ENCODE measurements around the gene PCBP3.
A peak's percentile ranks its signal among the peaks of the same experiment; 100 is the strongest.

The PCBP3 gene

GRCh38 chr21:45867671-45868081 is 224.2 kb downstream of the PCBP3 start:
- no peak for DNase-seq

GRCh38 chr21:45868086-45868485 is 224.6 kb downstream of the PCBP3 start:
- DNase-seq, result no peak

GRCh38 chr21:45868488-45868887 is 225.0 kb downstream of the PCBP3 start:
- DNase-seq, result no peak

- no peak for DNase-seq
Measured at GRCh38 chr21:45869121-45870007, 225.8 kb downstream of the PCBP3 start.

GRCh38 chr21:45870421-45870820 is 226.9 kb downstream of the PCBP3 start:
- DNase-seq, result no peak

- DNase-seq, result no peak
Measured at GRCh38 chr21:45870851-45871615, 227.5 kb downstream of the PCBP3 start.

GRCh38 chr21:45871616-45872236 is 228.2 kb downstream of the PCBP3 start:
- no peak for DNase-seq

GRCh38 chr21:45872471-45872870 is 228.9 kb downstream of the PCBP3 start:
- DNase-seq, result no peak

GRCh38 chr21:45872902-45873301 is 229.4 kb downstream of the PCBP3 start:
- DNase-seq, result no peak

GRCh38 chr21:45873418-45873817 is 229.9 kb downstream of the PCBP3 start:
- no peak for DNase-seq

GRCh38 chr21:45873866-45874265 is 230.3 kb downstream of the PCBP3 start:
- no peak for DNase-seq

GRCh38 chr21:45874716-45875415 is 231.3 kb downstream of the PCBP3 start:
- peak; percentile 76 for DNase-seq

- no peak for DNase-seq
Measured at GRCh38 chr21:45875416-45875760, 231.9 kb downstream of the PCBP3 start.

GRCh38 chr21:45875881-45876280 is 232.4 kb downstream of the PCBP3 start:
- no peak for DNase-seq

- no peak for DNase-seq
Measured at GRCh38 chr21:45876381-45877170, 233.1 kb downstream of the PCBP3 start.

- no peak for DNase-seq
Measured at GRCh38 chr21:45877171-45877438, 233.6 kb downstream of the PCBP3 start.

- no peak for DNase-seq
Measured at GRCh38 chr21:45877821-45878469, 234.4 kb downstream of the PCBP3 start.

- no peak for DNase-seq
Measured at GRCh38 chr21:45880097-45881068, 236.9 kb downstream of the PCBP3 start.

GRCh38 chr21:45882645-45883044 is 239.1 kb downstream of the PCBP3 start:
- no peak for DNase-seq

GRCh38 chr21:45883090-45883489 is 239.6 kb downstream of the PCBP3 start:
- DNase-seq, result no peak

- DNase-seq, result no peak
Measured at GRCh38 chr21:45885597-45885929, 242.0 kb downstream of the PCBP3 start.

All from right forelimb (tissue), 1 donor.